AG08396 (cell line): ENCODE measurements around the gene SLC13A3.

Experiments
- DNase-seq: peaks from one replicate; pipeline ENCODE4 v3.0.0; 2012; ENCODE audit warnings: low spot score, mixed read lengths

Gene SLC13A3

GRCh38 chr20:46539113-46539512 is 112.1 kb downstream of the SLC13A3 start:
- DNase-seq = no peak

- no peak for DNase-seq
Observed at GRCh38 chr20:46530640-46531039, 120.6 kb downstream of the SLC13A3 start.

DNA sequence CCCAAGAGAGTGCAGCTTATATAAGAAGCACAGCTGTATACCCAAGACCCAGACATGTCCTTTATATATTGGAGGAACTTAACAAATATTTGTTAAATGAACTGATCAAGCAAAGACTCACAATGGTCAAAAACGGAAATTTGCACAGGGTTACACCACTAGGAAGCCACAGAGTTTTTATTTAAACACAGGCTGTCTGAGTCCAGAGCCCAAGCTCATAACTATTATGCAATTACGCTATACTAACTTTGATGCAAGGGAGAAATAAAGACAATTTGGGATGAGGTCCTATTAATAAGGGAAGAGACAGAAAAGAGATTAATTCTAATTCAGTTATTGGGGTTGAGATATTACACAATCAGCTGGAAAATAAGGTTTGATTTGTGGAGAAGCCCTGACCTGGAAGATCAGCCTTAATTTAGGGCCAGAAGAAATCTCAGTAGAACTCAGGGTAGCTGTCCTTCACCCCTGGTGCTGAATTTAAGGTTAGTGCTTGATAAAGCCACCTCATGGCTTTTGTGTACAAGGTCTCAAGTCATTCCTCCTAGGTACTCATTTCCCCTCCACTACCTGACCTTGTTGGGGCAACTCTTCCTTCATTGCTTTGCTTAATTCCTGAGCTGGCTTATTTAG is 127.4 kb downstream of the SLC13A3 start:
- no peak for DNase-seq

- DNase-seq = no peak
Observed at GRCh38 chr20:46523108-46523507, 128.2 kb downstream of the SLC13A3 start.

DNA sequence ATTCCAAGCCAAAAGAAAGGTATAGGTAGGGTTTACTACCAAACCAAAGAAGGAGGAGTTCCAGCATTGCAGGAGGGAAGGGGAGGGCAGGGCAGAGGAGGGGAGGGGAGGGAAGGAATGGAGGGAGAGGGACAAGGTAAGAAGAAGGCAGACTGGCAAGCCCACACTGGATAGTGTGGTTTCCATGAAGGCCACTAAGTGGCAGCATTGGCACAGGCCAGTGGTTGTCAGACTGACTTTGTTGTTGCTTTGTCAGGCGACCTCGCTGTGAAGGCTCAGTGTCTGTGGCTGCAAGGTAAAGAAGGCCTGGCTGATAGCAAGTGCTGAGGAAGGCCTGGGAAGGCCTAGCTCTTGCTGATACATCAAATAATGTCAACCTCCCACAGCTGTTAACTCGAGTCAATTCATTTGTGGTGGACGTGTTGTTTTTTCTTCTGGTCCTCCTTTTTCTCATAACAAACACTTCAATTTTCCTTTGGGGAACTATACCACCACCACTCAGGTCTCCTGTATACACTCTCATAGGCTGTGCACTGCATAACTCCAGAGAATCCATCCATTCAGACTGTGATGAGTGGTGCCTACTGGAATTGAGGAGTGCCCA is 130.2 kb downstream of the SLC13A3 start:
- DNase-seq = peak; percentile 74

DNA sequence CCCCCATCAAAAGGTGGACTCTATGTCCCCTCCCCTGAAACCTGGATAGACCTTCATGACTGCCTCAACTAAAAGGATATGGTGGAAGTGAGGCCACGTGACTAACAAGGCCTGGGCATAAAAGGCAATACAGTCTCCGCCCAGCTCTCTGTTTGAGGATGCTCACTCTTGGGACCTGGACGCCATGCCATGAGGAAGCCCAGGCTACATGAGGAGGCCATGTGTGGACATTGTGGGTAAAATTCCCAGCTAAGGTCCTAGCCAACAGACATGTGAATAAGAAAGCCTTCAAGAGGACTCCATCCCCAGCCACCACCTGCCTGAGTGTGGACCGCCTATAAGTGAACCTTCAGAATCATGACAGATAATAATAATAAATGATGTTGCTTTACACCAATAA is 130.7 kb downstream of the SLC13A3 start:
- DNase-seq = no peak

GRCh38 chr20:46519471-46520068 is 131.7 kb downstream of the SLC13A3 start:
- no peak for DNase-seq

GRCh38 chr20:46512943-46513844 is 138.1 kb downstream of the SLC13A3 start, which contains the start of gene ZNF334:
TSS of gene ZNF334 (minus strand) at chr20:46513559. CDS start at chr20:46512102, 1,457 bp downstream.
- DNase-seq = peak; percentile 23

GRCh38 chr20:46509523-46509922 is 141.7 kb downstream of the SLC13A3 start:
- DNase-seq = no peak
